ENCODE results near the gene CEP295NL.

The CEP295NL gene

GRCh38 chr17:78885956-78886355 lies 17.0 kb downstream of the CEP295NL start:
- Histone ChIP-seq H3K9me3 (ENCODE audit: low read length) (no peaks in the 10 kb centered on the region), H3K4me3 (ENCODE audit: low read depth, low read length, poor library complexity, severe bottlenecking) (no peak overlapping the region), H3K4me1 (ENCODE audit: insufficient read depth, low read length, severe bottlenecking) (no peaks in the 10 kb centered on the region), H3K4me2 (ENCODE audit: low read length) (no peak overlapping the region), H3F3A (ENCODE audit: insufficient read depth, low read length) (no peaks in the 10 kb centered on the region), H3K27ac (ENCODE audit: low read depth, low read length, poor library complexity, severe bottlenecking) (no peak overlapping the region), H3K9me2 (ENCODE audit: low read depth, low read length) (no peaks in the 10 kb centered on the region), H4K20me1 (ENCODE audit: insufficient read depth, low read length) (no peaks in the 10 kb centered on the region), H2AFZ (ENCODE audit: low read length) (no peak overlapping the region), H3K79me2 (ENCODE audit: insufficient read depth, low read length) (no peaks in the 10 kb centered on the region), H3K27me3 (ENCODE audit: insufficient read depth, low read length) (no peaks in the 10 kb centered on the region), H3K9ac (ENCODE audit: low read length) (no peak overlapping the region), H3K36me3 (ENCODE audit: insufficient read depth, low read length) (no peaks in the 10 kb centered on the region)
- no peak for TF ChIP-seq CTCF (IDR thresholded peaks at IDR 0.05; ENCODE audit: low read length)
- no peak for TF ChIP-seq EZH2 (IDR thresholded peaks at IDR 0.05; ENCODE audit: borderline replicate concordance, low read length)

GRCh38 chr17:78884876-78885667 lies 17.9 kb downstream of the CEP295NL start:
- no peak overlapping the region for H3K4me3 ChIP-seq (ENCODE audit: low read depth, low read length, poor library complexity, severe bottlenecking)
- H3F3A ChIP-seq (ENCODE audit: insufficient read depth, low read length) = no peaks in the 10 kb centered on the region
- H3K27ac ChIP-seq (ENCODE audit: low read depth, low read length, poor library complexity, severe bottlenecking) = no peak overlapping the region
- H2AFZ ChIP-seq (ENCODE audit: low read length) = no peak overlapping the region
- no peaks in the 10 kb centered on the region for H3K79me2 ChIP-seq (ENCODE audit: insufficient read depth, low read length)
- H3K4me2 ChIP-seq (ENCODE audit: low read length) = no peak overlapping the region
- H3K9ac ChIP-seq (ENCODE audit: low read length) = no peak overlapping the region
- no peaks in the 10 kb centered on the region for H4K20me1 ChIP-seq (ENCODE audit: insufficient read depth, low read length)
- no peaks in the 10 kb centered on the region for H3K9me3 ChIP-seq (ENCODE audit: low read length)
- no peaks in the 10 kb centered on the region for H3K36me3 ChIP-seq (ENCODE audit: insufficient read depth, low read length)
- TF ChIP-seq CTCF (IDR thresholded peaks at IDR 0.05; ENCODE audit: low read length) = no peak
- TF ChIP-seq EZH2 (IDR thresholded peaks at IDR 0.05; ENCODE audit: borderline replicate concordance, low read length) = no peak
- no peaks in the 10 kb centered on the region for H3K9me2 ChIP-seq (ENCODE audit: low read depth, low read length)
- H3K27me3 ChIP-seq (ENCODE audit: insufficient read depth, low read length) = no peaks in the 10 kb centered on the region
- no peaks in the 10 kb centered on the region for H3K4me1 ChIP-seq (ENCODE audit: insufficient read depth, low read length, severe bottlenecking)

GRCh38 chr17:78884148-78884825 lies 18.7 kb downstream of the CEP295NL start:
- Histone ChIP-seq H3K27me3 (ENCODE audit: insufficient read depth, low read length) (no peaks in the 10 kb centered on the region; the same call in 1 of the 2 replicates), H3K4me3 (ENCODE audit: low read depth, low read length, poor library complexity, severe bottlenecking) (no peak overlapping the region)
- TF ChIP-seq EZH2 (IDR thresholded peaks at IDR 0.05; ENCODE audit: borderline replicate concordance, low read length) = no peak
- no peak for TF ChIP-seq CTCF (IDR thresholded peaks at IDR 0.05; ENCODE audit: low read length)

More at GRCh38 chr17:78884148-78884825, 18.7 kb downstream of the CEP295NL start:
- Histone ChIP-seq H4K20me1 (ENCODE audit: insufficient read depth, low read length) (no peaks in the 10 kb centered on the region), H3K4me1 (ENCODE audit: insufficient read depth, low read length, severe bottlenecking) (no peaks in the 10 kb centered on the region), H3K79me2 (ENCODE audit: insufficient read depth, low read length) (no peaks in the 10 kb centered on the region), H3K4me2 (ENCODE audit: low read length) (no peak overlapping the region), H2AFZ (ENCODE audit: low read length) (no peak overlapping the region), H3K36me3 (ENCODE audit: insufficient read depth, low read length) (no peaks in the 10 kb centered on the region), H3F3A (ENCODE audit: insufficient read depth, low read length) (no peaks in the 10 kb centered on the region), H3K9me3 (ENCODE audit: low read length) (no peaks in the 10 kb centered on the region), H3K9ac (ENCODE audit: low read length) (no peak overlapping the region), H3K27ac (ENCODE audit: low read depth, low read length, poor library complexity, severe bottlenecking) (no peak overlapping the region), H3K9me2 (ENCODE audit: low read depth, low read length) (no peaks in the 10 kb centered on the region)
